DND-41 (cell line): ENCODE results near the gene KCNK4.

Experiments
- ATAC-seq: fragments of 200-7000 bp; cut with Tn5 transposase; 3 replicates; pipeline ENCODE4 v1.9.1; 2021; ENCODE audit warnings: low read depth; ENCODE audit not compliant: insufficient read depth
- DNase-seq: peaks from one replicate; pipeline ENCODE4 v3.0.0-alpha.2; 2020
- H2AFZ ChIP-seq: 2 replicates; pipeline ENCODE4 v1.6.0; 2012; ENCODE audit warnings: low read depth, low read length
- H3K27ac ChIP-seq: 2 replicates; pipeline ENCODE4 v1.5.1; 2012; ENCODE audit warnings: low read length, inconsistent platforms
- H3K27me3 ChIP-seq: fragments of 200-600 bp; sonication (generic); 2 replicates; pipeline ENCODE4 v1.6.0; 2012; ENCODE audit warnings: low read length, mild to moderate bottlenecking, inconsistent platforms; ENCODE audit not compliant: insufficient read depth, poor library complexity
- H3K36me3 ChIP-seq: 2 replicates; pipeline ENCODE4 v1.5.1; 2012; ENCODE audit warnings: low read length, inconsistent platforms; ENCODE audit not compliant: insufficient read depth
- H3K4me1 ChIP-seq: 2 replicates; pipeline ENCODE4 v1.5.1; 2012; ENCODE audit warnings: mild to moderate bottlenecking, low read length; ENCODE audit not compliant: insufficient read depth
- H3K4me2 ChIP-seq: 2 replicates; pipeline ENCODE4 v1.6.0; 2012; ENCODE audit warnings: mild to moderate bottlenecking, moderate library complexity, low read length, inconsistent platforms; ENCODE audit not compliant: insufficient read depth
- H3K4me3 ChIP-seq, 2 experiments: fragments of 200-600 bp in 1 of 2; shearing (Covaris generic) in 1 of 2; 2 replicates each; pipeline ENCODE4 v1.5.1; 2012 to 2016; ENCODE audit warnings: inconsistent platforms in 2 of 2, low read length in 2 of 2, mild to moderate bottlenecking in 2 of 2, low read depth in 1 of 2, moderate library complexity in 1 of 2
- H3K79me2 ChIP-seq: 2 replicates; pipeline ENCODE4 v1.6.0; 2012; ENCODE audit warnings: low read length, inconsistent platforms; ENCODE audit not compliant: insufficient read depth
- H3K9ac ChIP-seq: 2 replicates; pipeline ENCODE4 v1.6.0; 2012; ENCODE audit warnings: low read depth, mild to moderate bottlenecking, inconsistent platforms, low read length, moderate library complexity
- H3K9me3 ChIP-seq: 2 replicates; pipeline ENCODE4 v1.5.1; 2012; ENCODE audit warnings: low read length, moderate library complexity, mild to moderate bottlenecking, inconsistent platforms; ENCODE audit not compliant: insufficient read depth, severe bottlenecking
- H4K20me1 ChIP-seq: 2 replicates; pipeline ENCODE4 v1.6.0; 2012; ENCODE audit warnings: low read length; ENCODE audit not compliant: insufficient read depth
- CTCF ChIP-seq: IDR thresholded peaks from 2 replicates; pipeline ENCODE4 v1.5.1; 2012; ENCODE audit warnings: borderline replicate concordance, low read length, moderate library complexity, mild to moderate bottlenecking; ENCODE audit not compliant: poor library complexity, severe bottlenecking; ENCODE audit errors: extremely low read depth
- EZH2 ChIP-seq: IDR thresholded peaks from 3 replicates; pipeline ENCODE4 v1.6.1; 2012; ENCODE audit warnings: borderline replicate concordance, low read depth, mild to moderate bottlenecking, moderate library complexity, low read length, inconsistent platforms; ENCODE audit not compliant: severe bottlenecking

KCNK4 gene

GRCh38 chr11:64256300-64256699 is 34.8 kb upstream of the KCNK4 start:
- H3K27ac ChIP-seq: no peak overlapping the region
- TF ChIP-seq CTCF (no peak), EZH2 (no peak)
- H2AFZ ChIP-seq: no peak overlapping the region
- peaks cover 7% of the 10 kb centered on the region; the same call in 1 of the 2 replicates for H3K79me2 ChIP-seq
- ATAC-seq: no peak
- H3K4me1 ChIP-seq: peaks cover 16% of the 10 kb centered on the region
- peaks cover 7% of the 10 kb centered on the region; the same call in 1 of the 2 replicates for H4K20me1 ChIP-seq
- no peak overlapping the region for H3K4me3 ChIP-seq
- no peak overlapping the region for H3K9ac ChIP-seq
- H3K9me3 ChIP-seq: no peaks in the 10 kb centered on the region
- no peak overlapping the region for H3K4me2 ChIP-seq
- peaks cover 40% of the 10 kb centered on the region for H3K36me3 ChIP-seq
- H3K27me3 ChIP-seq: no peaks in the 10 kb centered on the region
- DNase-seq: no peak

GRCh38 chr11:64258356-64258755 is 32.7 kb upstream of the KCNK4 start:
- H3K27ac ChIP-seq: no peak overlapping the region

GRCh38 chr11:64258946-64259532 is 32.1 kb upstream of the KCNK4 start:
- Histone ChIP-seq H3K4me1 (no peaks in the 10 kb centered on the region), H3K27me3 (no peaks in the 10 kb centered on the region), H4K20me1 (no peaks in the 10 kb centered on the region), H3K27ac (no peak overlapping the region), H2AFZ (no peak overlapping the region), H3K36me3 (peaks cover 57% of the 10 kb centered on the region), H3K4me3 (no peak overlapping the region), H3K4me2 (no peak overlapping the region), H3K79me2 (no peaks in the 10 kb centered on the region), H3K9ac (no peak overlapping the region), H3K9me3 (no peaks in the 10 kb centered on the region)
- ATAC-seq (no peak), DNase-seq (no peak)
- TF ChIP-seq EZH2 (no peak), CTCF (no peak)

More at GRCh38 chr11:64258356-64258755, 32.7 kb upstream of the KCNK4 start:
- Histone ChIP-seq H3K4me2 (no peak overlapping the region), H3K4me3 (no peak overlapping the region), H3K4me1 (no peaks in the 10 kb centered on the region), H2AFZ (no peak overlapping the region), H3K9me3 (no peaks in the 10 kb centered on the region), H3K27me3 (no peaks in the 10 kb centered on the region), H3K79me2 (no peaks in the 10 kb centered on the region), H3K9ac (no peak overlapping the region), H4K20me1 (0 out of 2 replicates have a peak, but pooled peaks cover 3% of the 10 kb centered on the region), H3K36me3 (peaks cover 54% of the 10 kb centered on the region)
- DNase-seq: no peak
- TF ChIP-seq CTCF: no peak
- no peak for TF ChIP-seq EZH2
- no peak for ATAC-seq
